ENCODE data around the gene SND1.

DNA sequence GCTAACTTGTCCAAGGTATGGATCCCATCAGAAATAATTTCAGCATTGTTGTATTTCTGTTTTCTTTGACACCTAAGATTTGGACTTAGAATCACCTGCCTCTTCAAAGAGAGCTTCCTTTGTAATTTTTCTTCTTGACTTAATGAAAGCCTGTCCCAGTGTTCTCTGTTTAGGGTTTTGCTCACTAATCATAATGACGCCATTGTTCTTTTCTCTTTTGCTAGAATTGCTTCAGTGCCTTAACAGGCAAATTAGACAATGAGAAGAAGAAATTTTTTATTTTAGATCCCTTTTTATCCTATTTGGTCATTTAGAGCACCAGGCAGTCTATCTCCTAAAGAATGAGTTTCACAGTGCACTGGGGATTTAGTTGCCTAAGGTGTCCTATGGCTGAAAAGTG, 128.5 kb downstream of the SND1 start:
- TF ChIP-seq, protein P1, sequence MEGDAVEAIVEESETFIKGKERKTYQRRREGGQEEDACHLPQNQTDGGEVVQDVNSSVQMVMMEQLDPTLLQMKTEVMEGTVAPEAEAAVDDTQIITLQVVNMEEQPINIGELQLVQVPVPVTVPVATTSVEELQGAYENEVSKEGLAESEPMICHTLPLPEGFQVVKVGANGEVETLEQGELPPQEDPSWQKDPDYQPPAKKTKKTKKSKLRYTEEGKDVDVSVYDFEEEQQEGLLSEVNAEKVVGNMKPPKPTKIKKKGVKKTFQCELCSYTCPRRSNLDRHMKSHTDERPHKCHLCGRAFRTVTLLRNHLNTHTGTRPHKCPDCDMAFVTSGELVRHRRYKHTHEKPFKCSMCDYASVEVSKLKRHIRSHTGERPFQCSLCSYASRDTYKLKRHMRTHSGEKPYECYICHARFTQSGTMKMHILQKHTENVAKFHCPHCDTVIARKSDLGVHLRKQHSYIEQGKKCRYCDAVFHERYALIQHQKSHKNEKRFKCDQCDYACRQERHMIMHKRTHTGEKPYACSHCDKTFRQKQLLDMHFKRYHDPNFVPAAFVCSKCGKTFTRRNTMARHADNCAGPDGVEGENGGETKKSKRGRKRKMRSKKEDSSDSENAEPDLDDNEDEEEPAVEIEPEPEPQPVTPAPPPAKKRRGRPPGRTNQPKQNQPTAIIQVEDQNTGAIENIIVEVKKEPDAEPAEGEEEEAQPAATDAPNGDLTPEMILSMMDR (conservative IDR thresholded peaks at IDR 0.05 in 1 of 2, IDR thresholded peaks at IDR 0.05 in 1 of 2; ENCODE audit: low read depth in 1 of 2, low read length in 2 of 2), result no peak
- TF ChIP-seq EZH2 (IDR thresholded peaks at IDR 0.05; ENCODE audit: low read length, missing control alignments), result no peak
